IMR-90 (cell line): ENCODE measurements around the gene LLGL1. TPM values are rescaled to one million over a fixed set of nuclear protein-coding genes. Genes with fewer than 3 reads are reported as not detected.

Experiments
- ATAC-seq: fragments of 200-7000 bp; cut with Tn5 transposase; 2 replicates; pipeline ENCODE4 v1.9.1; 2020; ENCODE audit warnings: low read depth, mild to moderate bottlenecking, moderate library complexity
- BruUV-seq: library from RNA; stranded (reverse); fragments of 400-500 nt; replicated peaks from 2 replicates; lab custom pipeline; 2021; lab: Mats Ljungman, UMichigan
- CTCF ChIA-PET: fragments of 300-600 bp; formaldehyde crosslinking; extraction: SDS; loops from one replicate; lab custom pipeline; 2021; ENCODE audit warnings: antibody characterized with exemption; lab: Yijun Ruan, JAX
- POLR2A ChIA-PET: fragments of 300-600 bp; sonication (Branson Sonifier 250); formaldehyde crosslinking; loops from one replicate; lab custom pipeline; 2022; ENCODE audit warnings: antibody characterized with exemption; ENCODE audit not compliant: unreplicated experiment; lab: Charles Lee
- DNase-seq: peaks from one replicate; pipeline ENCODE4 v3.0.0; 2013
- H2AFZ ChIP-seq: replicated peaks from 2 replicates; pipeline ENCODE3; 2013; ENCODE audit warnings: low read length, mild to moderate bottlenecking; ENCODE audit not compliant: poor library complexity
- H2AK5ac ChIP-seq: 2 replicates; pipeline ENCODE4 v1.6.1; 2013; ENCODE audit warnings: low read depth, low read length, inconsistent platforms
- H2AK9ac ChIP-seq: replicated peaks from 2 replicates; pipeline ENCODE3; 2013; ENCODE audit warnings: mild to moderate bottlenecking, low read depth, low read length, moderate library complexity; ENCODE audit not compliant: poor library complexity
- H2BK120ac ChIP-seq: 2 replicates; pipeline ENCODE4 v1.6.1; 2013; ENCODE audit warnings: low read depth, low read length, inconsistent platforms
- H2BK15ac ChIP-seq: 3 replicates; pipeline ENCODE4 v1.6.1; 2013; ENCODE audit warnings: low read depth, low read length, inconsistent platforms
- H2BK20ac ChIP-seq: 2 replicates; pipeline ENCODE4 v1.6.1; 2013; ENCODE audit warnings: low read depth, mild to moderate bottlenecking, inconsistent platforms, low read length, moderate library complexity
- H2BK5ac ChIP-seq: 2 replicates; pipeline ENCODE4 v1.6.1; 2013; ENCODE audit warnings: mild to moderate bottlenecking, low read depth, low read length, inconsistent platforms; ENCODE audit not compliant: poor library complexity, severe bottlenecking
- H3K14ac ChIP-seq: replicated peaks from 2 replicates; pipeline ENCODE4 v1.6.1; 2013; ENCODE audit warnings: low read depth, low read length, inconsistent platforms
- H3K18ac ChIP-seq: 2 replicates; pipeline ENCODE4 v1.6.1; 2013; ENCODE audit warnings: low read depth, low read length, control low read depth
- H3K23ac ChIP-seq: 2 replicates; pipeline ENCODE4 v1.6.1; 2013; ENCODE audit warnings: low read depth, low read length, inconsistent platforms
- H3K27ac ChIP-seq: 2 replicates; pipeline ENCODE4 v1.5.1; 2013; ENCODE audit warnings: mild to moderate bottlenecking, control low read depth, low read length; ENCODE audit not compliant: insufficient read depth
- H3K27me3 ChIP-seq: 2 replicates; pipeline ENCODE4 v1.6.1; 2013; ENCODE audit warnings: low read length; ENCODE audit not compliant: control insufficient read depth, insufficient read depth
- H3K36me3 ChIP-seq: 2 replicates; pipeline ENCODE4 v1.6.1; 2013; ENCODE audit warnings: low read length, mixed read lengths; ENCODE audit not compliant: control insufficient read depth, insufficient read depth
- H3K4ac ChIP-seq: 2 replicates; pipeline ENCODE4 v1.6.1; 2013; ENCODE audit warnings: low read depth, low read length, inconsistent platforms
- H3K4me1 ChIP-seq: 2 replicates; pipeline ENCODE4 v1.6.1; 2013; ENCODE audit warnings: low read length, mixed read lengths; ENCODE audit not compliant: control insufficient read depth, insufficient read depth
- H3K4me2 ChIP-seq: 2 replicates; pipeline ENCODE4 v1.6.1; 2013; ENCODE audit warnings: low read depth, mild to moderate bottlenecking, control low read depth, low read length, moderate library complexity
- H3K4me3 ChIP-seq: 2 replicates; pipeline ENCODE4 v1.5.1; 2013; ENCODE audit warnings: low read depth, mild to moderate bottlenecking, control low read depth, low read length, moderate library complexity; ENCODE audit not compliant: insufficient read depth
- H3K56ac ChIP-seq: 2 replicates; pipeline ENCODE4 v1.6.1; 2013; ENCODE audit warnings: low read length, inconsistent platforms; ENCODE audit not compliant: insufficient read depth; ENCODE audit errors: extremely low read depth
- H3K79me1 ChIP-seq, 2 experiments: 2 replicates each; pipeline ENCODE4 v1.6.1; 2013; ENCODE audit warnings: low read length in 2 of 2, inconsistent platforms in 1 of 2, low read depth in 1 of 2
- H3K9ac ChIP-seq: 2 replicates; pipeline ENCODE4 v1.6.1; 2013; ENCODE audit warnings: low read depth, low read length, control low read depth
- H3K9me1 ChIP-seq: 2 replicates; pipeline ENCODE4 v1.6.1; 2013; ENCODE audit warnings: low read length, inconsistent platforms; ENCODE audit not compliant: insufficient read depth
- H3K9me3 ChIP-seq: 2 replicates; pipeline ENCODE4 v1.6.1; 2013; ENCODE audit warnings: low read length; ENCODE audit not compliant: control insufficient read depth, insufficient read depth
- H4K20me1 ChIP-seq: 2 replicates; pipeline ENCODE4 v1.6.1; 2013; ENCODE audit warnings: low read length, inconsistent platforms; ENCODE audit not compliant: insufficient read depth
- H4K5ac ChIP-seq: 2 replicates; pipeline ENCODE4 v1.6.1; 2013; ENCODE audit warnings: mild to moderate bottlenecking, low read depth, low read length, control low read depth
- H4K8ac ChIP-seq, 2 experiments: 2 replicates each; pipeline ENCODE4 v1.6.1; 2013; ENCODE audit warnings: low read depth in 2 of 2, low read length in 2 of 2, control low read depth in 1 of 2, inconsistent platforms in 1 of 2
- H4K91ac ChIP-seq: 2 replicates; pipeline ENCODE4 v1.6.1; 2013; ENCODE audit warnings: low read depth, low read length, inconsistent platforms; ENCODE audit not compliant: insufficient read depth
- BHLHE40 ChIP-seq: fragments of 150-350 bp; IDR thresholded peaks from 2 replicates; pipeline ENCODE4 v1.6.1; 2016; ENCODE audit warnings: mild to moderate bottlenecking, low read depth, low read length
- CEBPB ChIP-seq: IDR thresholded peaks from 2 replicates; pipeline ENCODE4 v1.6.1; 2012; ENCODE audit warnings: low read depth, low read length, improper control_type of control experiment
- CHD1 ChIP-seq: IDR thresholded peaks from 2 replicates; pipeline ENCODE4 v1.6.1; 2012; ENCODE audit warnings: low read depth, low read length, improper control_type of control experiment
- ELK1 ChIP-seq: fragments of 150-350 bp; IDR thresholded peaks from 2 replicates; pipeline ENCODE4 v1.6.1; 2016; ENCODE audit warnings: low read depth, mild to moderate bottlenecking, low read length, moderate library complexity, borderline replicate concordance
- FOS ChIP-seq: fragments of 150-350 bp; IDR thresholded peaks from 2 replicates; pipeline ENCODE4 v1.6.1; 2016; ENCODE audit warnings: low read depth, low read length
- MAFK ChIP-seq: IDR thresholded peaks from 2 replicates; pipeline ENCODE4 v1.6.1; 2012; ENCODE audit warnings: low read depth, low read length, improper control_type of control experiment
- MAZ ChIP-seq: IDR thresholded peaks from 2 replicates; pipeline ENCODE4 v1.6.1; 2012; ENCODE audit warnings: low read depth, mild to moderate bottlenecking, low read length, improper control_type of control experiment, moderate library complexity, borderline replicate concordance
- MXI1 ChIP-seq: IDR thresholded peaks from 2 replicates; pipeline ENCODE4 v1.6.1; 2012; ENCODE audit warnings: low read depth, mild to moderate bottlenecking, low read length, moderate library complexity, borderline replicate concordance
- NFE2L2 ChIP-seq: fragments of 150-350 bp; IDR thresholded peaks from 2 replicates; pipeline ENCODE4 v1.6.1; 2016; ENCODE audit warnings: low read depth, mild to moderate bottlenecking, low read length
- POLR2A ChIP-seq: IDR thresholded peaks from 2 replicates; pipeline ENCODE4 v1.6.1; 2012; ENCODE audit warnings: mild to moderate bottlenecking, low read depth, low read length
- RAD21 ChIP-seq: IDR thresholded peaks from 2 replicates; pipeline ENCODE4 v1.6.1; 2012; ENCODE audit warnings: low read length, improper control_type of control experiment
- RCOR1 ChIP-seq: IDR thresholded peaks from 2 replicates; pipeline ENCODE4 v1.6.1; 2012; ENCODE audit warnings: mild to moderate bottlenecking, low read length, improper control_type of control experiment; ENCODE audit not compliant: insufficient replicate concordance
- RFX5 ChIP-seq: IDR thresholded peaks from 2 replicates; pipeline ENCODE4 v1.8.0; 2012; ENCODE audit warnings: low read depth, mild to moderate bottlenecking, low read length, moderate library complexity
- SMC3 ChIP-seq: fragments of 150-350 bp; IDR thresholded peaks from 2 replicates; pipeline ENCODE4 v1.6.1; 2016; ENCODE audit warnings: low read depth, mild to moderate bottlenecking, antibody characterized with exemption, low read length, moderate library complexity
- WGBS, 2 experiments: methylation state at CpG; one replicate each; pipeline versions ENCODE4 v1.1.5 to v1.1.7; 2013; ENCODE audit warnings: missing lambda C conversion rate in 2 of 2; ENCODE audit not compliant: insufficient read length in 1 of 2; ENCODE audit errors: extremely low coverage in 2 of 2; 5-methylcytosine and 5-hydroxymethylcytosine counted together
- dilution Hi-C: fragments of 300-500 bp; cut with HindIII; formaldehyde crosslinking; loops from one replicate; pipeline ENCODE4 v1.14.3; 2018; ENCODE audit warnings: low sequenced_read_pairs; ENCODE audit not compliant: unreplicated experiment
- in situ Hi-C: fragments of 300-500 bp; cut with MboI; formaldehyde crosslinking; loops from 3 replicates; pipeline ENCODE4 v1.14.3; 2019; ENCODE audit warnings: low sequenced_read_pairs, inconsistent platforms, mixed read lengths
- intact Hi-C: fragments of 100-400 bp; cut with micrococcal nuclease; formaldehyde crosslinking; loops from 2 replicates; pipeline ENCODE4 v1.10.0; 2022
- polyA plus RNA-seq, 3 experiments: library from polyadenylated mRNA; depleted of rRNA; stranded (reverse); fragments of >200 nt; gene quantifications; 2 replicates each; pipeline ENCODE4 v1.2.3, GENCODE V29; 2012; ENCODE audit warnings: low replicate concordance in 1 of 3
- total RNA-seq: library from RNA; depleted of rRNA; stranded (reverse); fragments of >200 nt; gene quantifications from 2 replicates; pipeline ENCODE4 v1.2.3, GENCODE V29; 2012
- TF ChIP-seq, protein P1 (sequence below): fragments of 150-350 bp; IDR thresholded peaks from 2 replicates; pipeline ENCODE4 v1.6.1; 2017; ENCODE audit warnings: mild to moderate bottlenecking, antibody characterized with exemption, low read length, low read depth
- TF ChIP-seq, protein P2 (sequence below): conservative IDR thresholded peaks from 2 replicates; pipeline ENCODE4 v1.5.1; 2012; ENCODE audit warnings: mild to moderate bottlenecking, low read depth, low read length, improper control_type of control experiment

The LLGL1 gene
- total and polyA plus RNA-seq, 2 of the 4 experiments (the other 2 are of a cell fraction) = 40.1 to 52.9 TPM

GRCh38 chr17:18237461-18237860 lies 12.0 kb downstream of the LLGL1 start:
- H3K27ac ChIP-seq = no peak overlapping the region
- WGBS, 2 experiments = 94% methylated on average over 14 of the region's 20 CpGs; no CpG with 5 or more reads in 1 of the 2 experiments
- no peak overlapping the region for H2AFZ ChIP-seq
- no peak overlapping the region for H2BK20ac ChIP-seq
- H3K18ac ChIP-seq = no peak overlapping the region
- no peak overlapping the region for H3K4me2 ChIP-seq
- H3K14ac ChIP-seq = no peak overlapping the region
- no peaks in the 10 kb centered on the region for H3K9me1 ChIP-seq
- H4K5ac ChIP-seq = no peak overlapping the region
- H3K27me3 ChIP-seq = no peaks in the 10 kb centered on the region
- H2AK9ac ChIP-seq = no peak overlapping the region
- ATAC-seq = no peak
- no peak for TF ChIP-seq FOS
- TF ChIP-seq RFX5 = no peak
- TF ChIP-seq RCOR1 = no peak
- TF ChIP-seq CHD1 = no peak
- TF ChIP-seq, protein P1, sequence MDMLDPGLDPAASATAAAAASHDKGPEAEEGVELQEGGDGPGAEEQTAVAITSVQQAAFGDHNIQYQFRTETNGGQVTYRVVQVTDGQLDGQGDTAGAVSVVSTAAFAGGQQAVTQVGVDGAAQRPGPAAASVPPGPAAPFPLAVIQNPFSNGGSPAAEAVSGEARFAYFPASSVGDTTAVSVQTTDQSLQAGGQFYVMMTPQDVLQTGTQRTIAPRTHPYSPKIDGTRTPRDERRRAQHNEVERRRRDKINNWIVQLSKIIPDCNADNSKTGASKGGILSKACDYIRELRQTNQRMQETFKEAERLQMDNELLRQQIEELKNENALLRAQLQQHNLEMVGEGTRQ = no peak
- TF ChIP-seq POLR2A = no peak
- TF ChIP-seq MXI1 = no peak
- no peak for TF ChIP-seq ELK1
- no peak for TF ChIP-seq NFE2L2
- TF ChIP-seq, protein P2, sequence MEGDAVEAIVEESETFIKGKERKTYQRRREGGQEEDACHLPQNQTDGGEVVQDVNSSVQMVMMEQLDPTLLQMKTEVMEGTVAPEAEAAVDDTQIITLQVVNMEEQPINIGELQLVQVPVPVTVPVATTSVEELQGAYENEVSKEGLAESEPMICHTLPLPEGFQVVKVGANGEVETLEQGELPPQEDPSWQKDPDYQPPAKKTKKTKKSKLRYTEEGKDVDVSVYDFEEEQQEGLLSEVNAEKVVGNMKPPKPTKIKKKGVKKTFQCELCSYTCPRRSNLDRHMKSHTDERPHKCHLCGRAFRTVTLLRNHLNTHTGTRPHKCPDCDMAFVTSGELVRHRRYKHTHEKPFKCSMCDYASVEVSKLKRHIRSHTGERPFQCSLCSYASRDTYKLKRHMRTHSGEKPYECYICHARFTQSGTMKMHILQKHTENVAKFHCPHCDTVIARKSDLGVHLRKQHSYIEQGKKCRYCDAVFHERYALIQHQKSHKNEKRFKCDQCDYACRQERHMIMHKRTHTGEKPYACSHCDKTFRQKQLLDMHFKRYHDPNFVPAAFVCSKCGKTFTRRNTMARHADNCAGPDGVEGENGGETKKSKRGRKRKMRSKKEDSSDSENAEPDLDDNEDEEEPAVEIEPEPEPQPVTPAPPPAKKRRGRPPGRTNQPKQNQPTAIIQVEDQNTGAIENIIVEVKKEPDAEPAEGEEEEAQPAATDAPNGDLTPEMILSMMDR = no peak
- no peak for TF ChIP-seq CEBPB
- no peak for TF ChIP-seq MAFK
- no peak for TF ChIP-seq SMC3
- TF ChIP-seq RAD21 = no peak
- TF ChIP-seq BHLHE40 = no peak
- no peak for TF ChIP-seq MAZ
- no peak overlapping the region for H3K23ac ChIP-seq
- in situ Hi-C loops (no loop called here), intact Hi-C loops (no loop called here), dilution Hi-C loops (no loop called here)
- no TSS peak for BruUV-seq
- no peak overlapping the region for H3K56ac ChIP-seq
- H4K20me1 ChIP-seq = peaks cover 5% of the 10 kb centered on the region
- no peak overlapping the region for H3K4me3 ChIP-seq
- H2BK15ac ChIP-seq = no peak overlapping the region
- peaks cover 5% of the 10 kb centered on the region for H3K4me1 ChIP-seq
- ChIA-PET CTCF (no interaction called here), POLR2A (no interaction called here)
- no peak overlapping the region for H4K91ac ChIP-seq
- no peak overlapping the region for H3K9ac ChIP-seq
- H2BK5ac ChIP-seq = no peak overlapping the region
- no peak overlapping the region for H4K8ac ChIP-seq
- H2AK5ac ChIP-seq = no peak overlapping the region
- H2BK120ac ChIP-seq = no peak overlapping the region
- DNase-seq = no peak
- no peaks in the 10 kb centered on the region for H3K9me3 ChIP-seq
- H3K79me1 ChIP-seq = peaks cover 0 to 14% of the 10 kb centered on the region in 2 experiments; a peak in 3 of 4 replicates
- H3K36me3 ChIP-seq = peaks cover 78% of the 10 kb centered on the region
- no peak overlapping the region for H3K4ac ChIP-seq
